Liver (tissue), 9 donors: ENCODE measurements around the gene OSER1. TPM values are rescaled to one million over a fixed set of nuclear protein-coding genes. Genes with fewer than 3 reads are reported as not detected.

Experiments used
- DNase-seq: peaks from one replicate; pipeline ENCODE4 v3.0.0-alpha.2; 2017; ENCODE audit warnings: low spot score
- H3K27ac ChIP-seq, 2 donors: one replicate each; pipeline ENCODE4 v1.7.0; 2013; ENCODE audit warnings: inconsistent platforms in 2 of 2, low read length in 2 of 2, control low read depth in 1 of 2, low read depth in 1 of 2, mild to moderate bottlenecking in 1 of 2
- H3K27me3 ChIP-seq, 4 donors: one replicate each; pipeline versions ENCODE4 v1.6.1 to v1.7.0; 2013; ENCODE audit warnings: low read length in 3 of 4, inconsistent platforms in 1 of 4, mild to moderate bottlenecking in 1 of 4, moderate library complexity in 1 of 4; ENCODE audit not compliant: control insufficient read depth in 4 of 4, insufficient read depth in 4 of 4
- H3K36me3 ChIP-seq, 4 donors: one replicate each; pipeline versions ENCODE4 v1.6.1 to v1.7.0; 2013; ENCODE audit warnings: low read length in 3 of 4, mild to moderate bottlenecking in 3 of 4, low read depth in 1 of 4, moderate library complexity in 1 of 4; ENCODE audit not compliant: control insufficient read depth in 4 of 4, insufficient read depth in 3 of 4
- H3K4me1 ChIP-seq, 4 donors: one replicate each; pipeline versions ENCODE4 v1.6.1 to v1.7.0; 2013; ENCODE audit warnings: low read length in 3 of 4, mild to moderate bottlenecking in 3 of 4, moderate library complexity in 1 of 4; ENCODE audit not compliant: control insufficient read depth in 4 of 4, insufficient read depth in 4 of 4
- H3K4me3 ChIP-seq, 3 donors: one replicate each; pipeline versions ENCODE4 v1.6.1 to v1.7.0; 2013; ENCODE audit warnings: low read length in 3 of 3, control low read depth in 1 of 3, low read depth in 1 of 3, mild to moderate bottlenecking in 1 of 3
- H3K9ac ChIP-seq, 2 donors: one replicate each; pipeline ENCODE4 v1.7.0; 2013; ENCODE audit warnings: low read length in 2 of 2, mild to moderate bottlenecking in 2 of 2, moderate library complexity in 2 of 2, control low read depth in 1 of 2, low read depth in 1 of 2
- H3K9me3 ChIP-seq, 4 donors: one replicate each; pipeline versions ENCODE4 v1.6.1 to v1.7.0; 2013; ENCODE audit warnings: low read length in 3 of 4; ENCODE audit not compliant: control insufficient read depth in 4 of 4
- EGR1 ChIP-seq, 2 donors: IDR thresholded peaks; 2 replicates each; pipeline ENCODE4 v1.6.1; 2016 to 2018; ENCODE audit warnings: antibody characterized with exemption in 2 of 2, low read depth in 2 of 2
- FOXA1 ChIP-seq: IDR thresholded peaks from 2 replicates; pipeline ENCODE4 v1.6.1; 2016; ENCODE audit warnings: antibody characterized with exemption
- FOXA2 ChIP-seq: IDR thresholded peaks from 2 replicates; pipeline ENCODE4 v1.6.1; 2016; ENCODE audit warnings: antibody characterized with exemption
- HNF4A ChIP-seq, 2 donors: conservative IDR thresholded peaks; 2 replicates each; pipeline ENCODE4 v1.6.1; 2016; ENCODE audit warnings: antibody characterized with exemption in 2 of 2, mild to moderate bottlenecking in 2 of 2
- HNF4G ChIP-seq: IDR thresholded peaks from 2 replicates; pipeline ENCODE4 v1.6.1; 2016; ENCODE audit warnings: antibody characterized with exemption
- JUND ChIP-seq, 2 donors: IDR thresholded peaks; 2 replicates each; pipeline ENCODE4 v1.6.1; 2016; ENCODE audit warnings: antibody characterized with exemption in 2 of 2
- NR2F2 ChIP-seq: IDR thresholded peaks from 2 replicates; pipeline ENCODE4 v1.6.1; 2016; ENCODE audit warnings: antibody characterized with exemption
- RAD21 ChIP-seq, 2 donors: IDR thresholded peaks; 2 replicates each; pipeline ENCODE4 v1.6.1; 2016; ENCODE audit warnings: antibody characterized with exemption in 2 of 2, mild to moderate bottlenecking in 2 of 2
- RXRA ChIP-seq, 2 donors: IDR thresholded peaks; 2 replicates each; pipeline ENCODE4 v1.6.1; 2017 to 2018; ENCODE audit warnings: antibody characterized with exemption in 2 of 2, mild to moderate bottlenecking in 1 of 2
- SP1 ChIP-seq: IDR thresholded peaks from 2 replicates; pipeline ENCODE4 v1.6.1; 2018; ENCODE audit warnings: antibody characterized with exemption, mild to moderate bottlenecking
- TAF1 ChIP-seq: conservative IDR thresholded peaks from 2 replicates; pipeline ENCODE4 v1.6.1; 2016; ENCODE audit warnings: antibody characterized with exemption, mild to moderate bottlenecking
- YY1 ChIP-seq: IDR thresholded peaks from 2 replicates; pipeline ENCODE4 v1.6.1; 2016; ENCODE audit warnings: antibody characterized with exemption, mild to moderate bottlenecking
- WGBS: extraction: QIAGEN DNeasy Blood & Tissue Kit; methylation state at CpG from one replicate; pipeline ENCODE4 v1.1.7; 2013; 5-methylcytosine and 5-hydroxymethylcytosine counted together
- polyA plus RNA-seq, 2 donors: library from polyadenylated mRNA; stranded (reverse) in 1 of 2; unstranded in 1 of 2; fragments of 200-250 nt in 1 of 2; fragments of >200 nt in 1 of 2; fragmentation: Nextera tagmentation in 1 of 2; extraction: Ambion mirVana in 1 of 2; gene quantifications; one replicate each; pipeline versions ENCODE4 v1.2.1 to v1.2.3, GENCODE V29; 2013 to 2015
- total RNA-seq, 2 donors: library from RNA; depleted of rRNA; stranded (reverse); fragments of >200 nt; gene quantifications; one replicate each; pipeline ENCODE4 v1.2.3, GENCODE V29; 2014
- TF ChIP-seq, protein P1 (sequence below): IDR thresholded peaks from 2 replicates; pipeline ENCODE4 v1.6.1; 2016; ENCODE audit warnings: antibody characterized with exemption
- TF ChIP-seq, protein P2 (sequence below): IDR thresholded peaks from 2 replicates; pipeline ENCODE4 v1.6.1; 2016; ENCODE audit warnings: antibody characterized with exemption
- TF ChIP-seq, protein P3 (sequence below): IDR thresholded peaks from 2 replicates; pipeline ENCODE4 v1.6.1; 2016; ENCODE audit warnings: antibody characterized with exemption, mild to moderate bottlenecking
- TF ChIP-seq, protein P4 (sequence below): fragments of 150-350 bp; IDR thresholded peaks from 2 replicates; pipeline ENCODE4 v1.5.1; 2017; ENCODE audit warnings: improper control_type of control experiment, low read depth, low read length; ENCODE audit not compliant: missing input control
- TF ChIP-seq, protein P5 (sequence below): IDR thresholded peaks from 2 replicates; pipeline ENCODE4 v1.6.1; 2016; ENCODE audit warnings: antibody characterized with exemption
- donor health status: healthy.
- donor health status: healthy.
- donor health status: healthy.
- donor health status: healthy.
- donor health status: healthy.

Gene OSER1
- total and polyA plus RNA-seq, 4 donors, result 12.6 to 20.2 (median 14.6) TPM

DNA sequence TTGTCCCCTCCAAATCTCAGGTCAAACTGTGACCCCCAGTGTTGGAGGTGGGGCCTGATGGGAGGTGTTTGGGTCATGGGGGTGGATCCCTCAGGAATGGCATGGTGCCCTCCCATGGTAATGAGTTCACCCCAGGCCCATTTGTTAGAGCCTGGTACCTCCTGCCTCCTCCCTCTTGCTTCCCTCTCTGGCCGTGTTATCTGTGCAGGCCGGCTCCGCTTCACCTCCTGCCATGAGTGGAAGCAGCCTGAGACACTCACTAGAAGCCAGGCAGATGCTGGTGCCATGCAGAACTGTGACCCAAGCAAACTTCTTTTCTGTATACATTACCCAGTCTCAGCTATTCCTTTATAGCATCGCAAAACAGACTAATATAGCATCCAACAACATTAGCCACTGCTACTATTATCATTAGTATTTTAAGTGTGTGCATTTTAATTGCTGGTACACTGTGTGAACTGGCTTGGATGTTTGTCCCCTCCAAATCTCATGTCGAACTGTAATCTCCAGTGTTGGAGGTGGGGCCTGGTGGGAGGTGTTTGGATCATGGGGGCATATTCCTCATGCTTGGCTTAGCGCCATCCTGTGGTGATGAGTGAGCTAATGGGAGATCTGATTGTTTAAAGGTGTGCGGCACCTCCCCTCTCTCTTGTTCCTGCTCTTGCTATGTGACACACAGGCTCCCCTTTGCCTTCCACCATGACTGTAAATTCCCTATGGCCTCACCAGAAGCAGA is 12.2 kb upstream of the OSER1 start:
- Histone ChIP-seq H3K4me1 (peaks cover 2 to 5% (median 3%) of the 10 kb centered on the region in 4 donors), H3K4me3 (no peak overlapping the region), H3K9ac (no peak overlapping the region), H3K27me3 (no peaks in the 10 kb centered on the region), H3K27ac (no peak overlapping the region), H3K9me3 (no peaks in the 10 kb centered on the region), H3K36me3 (peaks cover 0 to 2% (median 0%) of the 10 kb centered on the region in 4 donors)
- TF ChIP-seq FOXA1 (no peak), JUND (IDR thresholded peaks at IDR 0.05) (no peak), RAD21 (IDR thresholded peaks at IDR 0.05) (no peak), RXRA (IDR thresholded peaks at IDR 0.05) (no peak), SP1 (no peak), FOXA2 (no peak)
- TF ChIP-seq, protein P1, sequence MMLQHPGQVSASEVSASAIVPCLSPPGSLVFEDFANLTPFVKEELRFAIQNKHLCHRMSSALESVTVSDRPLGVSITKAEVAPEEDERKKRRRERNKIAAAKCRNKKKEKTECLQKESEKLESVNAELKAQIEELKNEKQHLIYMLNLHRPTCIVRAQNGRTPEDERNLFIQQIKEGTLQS, result no peak
- TF ChIP-seq, protein P2, sequence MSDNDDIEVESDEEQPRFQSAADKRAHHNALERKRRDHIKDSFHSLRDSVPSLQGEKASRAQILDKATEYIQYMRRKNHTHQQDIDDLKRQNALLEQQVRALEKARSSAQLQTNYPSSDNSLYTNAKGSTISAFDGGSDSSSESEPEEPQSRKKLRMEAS, result no peak
- WGBS, result 77% methylated on average over 7 of the region's 7 CpGs
- DNase-seq, result peak; percentile 56

DNA sequence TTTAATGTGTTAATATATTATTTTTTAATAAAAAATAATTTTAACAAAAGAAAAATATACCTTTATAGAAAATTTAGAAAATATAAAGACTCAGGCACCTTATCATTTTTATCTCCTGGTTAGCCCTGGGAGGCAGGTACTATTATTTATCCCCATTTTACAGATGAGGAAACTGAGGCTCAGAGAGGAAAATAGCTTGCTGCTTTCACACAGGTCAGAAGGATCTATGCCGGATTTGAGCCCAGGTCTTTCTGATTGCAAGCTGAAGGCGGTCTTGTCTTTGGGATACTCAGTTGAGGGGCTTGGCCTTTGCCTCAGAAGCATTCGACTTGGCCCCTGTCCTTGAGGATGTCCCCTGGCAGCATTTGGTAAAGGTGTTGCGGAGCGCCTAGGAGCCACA is 11.5 kb upstream of the OSER1 start:
- peaks cover 2 to 12% (median 8%) of the 10 kb centered on the region in 4 donors for H3K4me1 ChIP-seq
- WGBS, result 96% methylated on average over 5 of the region's 5 CpGs
- H3K27me3 ChIP-seq, result no peaks in the 10 kb centered on the region
- DNase-seq, result no peak
- no peak overlapping the region for H3K27ac ChIP-seq
- TF ChIP-seq, protein P3, sequence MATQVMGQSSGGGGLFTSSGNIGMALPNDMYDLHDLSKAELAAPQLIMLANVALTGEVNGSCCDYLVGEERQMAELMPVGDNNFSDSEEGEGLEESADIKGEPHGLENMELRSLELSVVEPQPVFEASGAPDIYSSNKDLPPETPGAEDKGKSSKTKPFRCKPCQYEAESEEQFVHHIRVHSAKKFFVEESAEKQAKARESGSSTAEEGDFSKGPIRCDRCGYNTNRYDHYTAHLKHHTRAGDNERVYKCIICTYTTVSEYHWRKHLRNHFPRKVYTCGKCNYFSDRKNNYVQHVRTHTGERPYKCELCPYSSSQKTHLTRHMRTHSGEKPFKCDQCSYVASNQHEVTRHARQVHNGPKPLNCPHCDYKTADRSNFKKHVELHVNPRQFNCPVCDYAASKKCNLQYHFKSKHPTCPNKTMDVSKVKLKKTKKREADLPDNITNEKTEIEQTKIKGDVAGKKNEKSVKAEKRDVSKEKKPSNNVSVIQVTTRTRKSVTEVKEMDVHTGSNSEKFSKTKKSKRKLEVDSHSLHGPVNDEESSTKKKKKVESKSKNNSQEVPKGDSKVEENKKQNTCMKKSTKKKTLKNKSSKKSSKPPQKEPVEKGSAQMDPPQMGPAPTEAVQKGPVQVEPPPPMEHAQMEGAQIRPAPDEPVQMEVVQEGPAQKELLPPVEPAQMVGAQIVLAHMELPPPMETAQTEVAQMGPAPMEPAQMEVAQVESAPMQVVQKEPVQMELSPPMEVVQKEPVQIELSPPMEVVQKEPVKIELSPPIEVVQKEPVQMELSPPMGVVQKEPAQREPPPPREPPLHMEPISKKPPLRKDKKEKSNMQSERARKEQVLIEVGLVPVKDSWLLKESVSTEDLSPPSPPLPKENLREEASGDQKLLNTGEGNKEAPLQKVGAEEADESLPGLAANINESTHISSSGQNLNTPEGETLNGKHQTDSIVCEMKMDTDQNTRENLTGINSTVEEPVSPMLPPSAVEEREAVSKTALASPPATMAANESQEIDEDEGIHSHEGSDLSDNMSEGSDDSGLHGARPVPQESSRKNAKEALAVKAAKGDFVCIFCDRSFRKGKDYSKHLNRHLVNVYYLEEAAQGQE, result no peak
- TF ChIP-seq, protein P4, sequence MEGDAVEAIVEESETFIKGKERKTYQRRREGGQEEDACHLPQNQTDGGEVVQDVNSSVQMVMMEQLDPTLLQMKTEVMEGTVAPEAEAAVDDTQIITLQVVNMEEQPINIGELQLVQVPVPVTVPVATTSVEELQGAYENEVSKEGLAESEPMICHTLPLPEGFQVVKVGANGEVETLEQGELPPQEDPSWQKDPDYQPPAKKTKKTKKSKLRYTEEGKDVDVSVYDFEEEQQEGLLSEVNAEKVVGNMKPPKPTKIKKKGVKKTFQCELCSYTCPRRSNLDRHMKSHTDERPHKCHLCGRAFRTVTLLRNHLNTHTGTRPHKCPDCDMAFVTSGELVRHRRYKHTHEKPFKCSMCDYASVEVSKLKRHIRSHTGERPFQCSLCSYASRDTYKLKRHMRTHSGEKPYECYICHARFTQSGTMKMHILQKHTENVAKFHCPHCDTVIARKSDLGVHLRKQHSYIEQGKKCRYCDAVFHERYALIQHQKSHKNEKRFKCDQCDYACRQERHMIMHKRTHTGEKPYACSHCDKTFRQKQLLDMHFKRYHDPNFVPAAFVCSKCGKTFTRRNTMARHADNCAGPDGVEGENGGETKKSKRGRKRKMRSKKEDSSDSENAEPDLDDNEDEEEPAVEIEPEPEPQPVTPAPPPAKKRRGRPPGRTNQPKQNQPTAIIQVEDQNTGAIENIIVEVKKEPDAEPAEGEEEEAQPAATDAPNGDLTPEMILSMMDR, result no peak
- TF ChIP-seq, protein P5, sequence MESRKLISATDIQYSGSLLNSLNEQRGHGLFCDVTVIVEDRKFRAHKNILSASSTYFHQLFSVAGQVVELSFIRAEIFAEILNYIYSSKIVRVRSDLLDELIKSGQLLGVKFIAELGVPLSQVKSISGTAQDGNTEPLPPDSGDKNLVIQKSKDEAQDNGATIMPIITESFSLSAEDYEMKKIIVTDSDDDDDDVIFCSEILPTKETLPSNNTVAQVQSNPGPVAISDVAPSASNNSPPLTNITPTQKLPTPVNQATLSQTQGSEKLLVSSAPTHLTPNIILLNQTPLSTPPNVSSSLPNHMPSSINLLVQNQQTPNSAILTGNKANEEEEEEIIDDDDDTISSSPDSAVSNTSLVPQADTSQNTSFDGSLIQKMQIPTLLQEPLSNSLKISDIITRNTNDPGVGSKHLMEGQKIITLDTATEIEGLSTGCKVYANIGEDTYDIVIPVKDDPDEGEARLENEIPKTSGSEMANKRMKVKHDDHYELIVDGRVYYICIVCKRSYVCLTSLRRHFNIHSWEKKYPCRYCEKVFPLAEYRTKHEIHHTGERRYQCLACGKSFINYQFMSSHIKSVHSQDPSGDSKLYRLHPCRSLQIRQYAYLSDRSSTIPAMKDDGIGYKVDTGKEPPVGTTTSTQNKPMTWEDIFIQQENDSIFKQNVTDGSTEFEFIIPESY, result no peak
- no peak for TF ChIP-seq JUND (IDR thresholded peaks at IDR 0.05)
- TF ChIP-seq FOXA2, result no peak
- TF ChIP-seq TAF1, result no peak
- no peak for TF ChIP-seq HNF4G
- no peak for TF ChIP-seq RXRA (IDR thresholded peaks at IDR 0.05)
- TF ChIP-seq EGR1 (IDR thresholded peaks at IDR 0.05; ENCODE audit: low read depth in 2 of 2), result no peak
- no peak for TF ChIP-seq FOXA1
- TF ChIP-seq HNF4A (conservative IDR thresholded peaks at IDR 0.05), result no peak
- no peak for TF ChIP-seq YY1
- TF ChIP-seq, protein P1, result no peak
- no peak for TF ChIP-seq NR2F2
- no peak for TF ChIP-seq RAD21 (IDR thresholded peaks at IDR 0.05)
- H3K9me3 ChIP-seq, result no peaks in the 10 kb centered on the region
- no peak overlapping the region for H3K4me3 ChIP-seq
- no peak overlapping the region for H3K9ac ChIP-seq
- peaks cover 0 to 2% (median 0%) of the 10 kb centered on the region in 4 donors for H3K36me3 ChIP-seq
